Transverse colon (tissue), 4 donors: ENCODE data around the gene RNFT2.

Experiments used
- CTCF ChIP-seq, 5 experiments: fragments of 200-600 bp in 3 of 5; fragments of 450-650 bp in 2 of 5; sonication (generic) in 3 of 5; IDR thresholded peaks; 1 replicate in 2 of 5; 2 replicates in 3 of 5; pipeline ENCODE4 v1.5.1; 2016 to 2017; ENCODE audit warnings: antibody characterized with exemption in 5 of 5, inconsistent platforms in 3 of 5, mild to moderate bottlenecking in 2 of 5, moderate library complexity in 1 of 5
- POLR2AphosphoS5 ChIP-seq, 3 donors: sonication (generic); formaldehyde crosslinking; IDR thresholded peaks; one replicate each; pipeline ENCODE4 v1.6.1; 2016; ENCODE audit warnings: antibody characterized with exemption in 3 of 3

GRCh38 chr12:116821291-116821690 is 83.2 kb downstream of the RNFT2 start:
- TF ChIP-seq CTCF (IDR thresholded peaks at IDR 0.05) = no peak
- no peak for TF ChIP-seq POLR2AphosphoS5 (IDR thresholded peaks at IDR 0.05)
